K562 (cell line): Measurements from ENCODE around the gene CHI3L1. TPM values are rescaled to one million over a fixed set of nuclear protein-coding genes. Genes with fewer than 3 reads are reported as not detected.

Experiments
- ATAC-seq: fragments of 200-7000 bp; cut with Tn5 transposase; 3 replicates; pipeline ENCODE4 v1.9.1; 2020; ENCODE audit warnings: moderate library complexity
- BruUV-seq: library from RNA; stranded (reverse); fragments of 400-500 nt; replicated peaks from 2 replicates; lab custom pipeline; 2021; lab: Mats Ljungman, UMichigan
- CTCF ChIA-PET: fragments of 300-600 bp; formaldehyde crosslinking; extraction: SDS; loops from one replicate; lab custom pipeline; 2021; ENCODE audit warnings: low intra/inter-chr PET ratio; lab: Yijun Ruan, JAX
- POLR2A ChIA-PET: fragments of 300-600, 350-650 bp; sonication (Branson Sonifier 250); formaldehyde crosslinking; extraction: SDS; loops from one replicate; lab custom pipeline; 2021; ENCODE audit warnings: antibody characterized with exemption, inconsistent platforms; lab: Yijun Ruan, JAX
- DNase-seq, 4 experiments: peaks; one replicate each; pipeline versions ENCODE4 v3.0.0 to v3.0.0-alpha.2; 2011 to 2018; ENCODE audit warnings: low spot score in 3 of 4, mixed read lengths in 3 of 4; ENCODE audit errors: extremely low read depth in 1 of 4
- FAIRE-seq: peaks from 2 replicates; lab custom pipeline; 2011; peaks lifted over from hg19 to GRCh38; lab: Jason Lieb, UNC
- H2AFZ ChIP-seq: 2 replicates; pipeline ENCODE4 v1.6.0; 2011; ENCODE audit warnings: low read depth, low read length, control low read depth, inconsistent platforms
- H3K27ac ChIP-seq: fragments of 200-600 bp; 3 replicates; pipeline ENCODE4 v1.8.0; 2011; ENCODE audit warnings: low read depth, mild to moderate bottlenecking, control low read depth, inconsistent platforms, low read length, moderate library complexity, mixed read lengths; ENCODE audit errors: extremely low read depth
- H3K27me3 ChIP-seq, 2 experiments: fragments of 300-600 bp in 1 of 2; 2 replicates in 1 of 2; 3 replicates in 1 of 2; pipeline versions ENCODE4 v1.6.0 to v1.8.0; 2011; ENCODE audit warnings: inconsistent platforms in 2 of 2, low read length in 2 of 2, mild to moderate bottlenecking in 1 of 2, mixed read lengths in 1 of 2, moderate library complexity in 1 of 2; ENCODE audit not compliant: control insufficient read depth in 2 of 2, insufficient read depth in 2 of 2
- H3K36me3 ChIP-seq: fragments of 300-600 bp; 3 replicates; pipeline ENCODE4 v1.8.0; 2011; ENCODE audit warnings: mild to moderate bottlenecking, low read length, inconsistent platforms; ENCODE audit not compliant: control insufficient read depth, insufficient read depth
- H3K4me1 ChIP-seq, 2 experiments: fragments of 200-600 bp in 1 of 2; replicated peaks in 1 of 2; 2 replicates in 1 of 2; 3 replicates in 1 of 2; pipeline versions ENCODE4 v1.5.1 to v1.8.0; 2011; ENCODE audit warnings: inconsistent platforms in 2 of 2, low read length in 2 of 2, mild to moderate bottlenecking in 1 of 2, mixed read lengths in 1 of 2, moderate library complexity in 1 of 2; ENCODE audit not compliant: control insufficient read depth in 2 of 2, insufficient read depth in 2 of 2
- H3K4me2 ChIP-seq: 2 replicates; pipeline ENCODE4 v1.6.1; 2011; ENCODE audit warnings: low read length, control low read depth, inconsistent platforms, mixed read lengths; ENCODE audit not compliant: insufficient read depth
- H3K4me3 ChIP-seq: fragments of 200-600 bp; sonication (generic), shearing (Covaris generic); 2 replicates; pipeline ENCODE4 v1.5.1; 2016; ENCODE audit warnings: control low read depth, inconsistent platforms
- H3K79me2 ChIP-seq: fragments of 200-600 bp; 3 replicates; pipeline ENCODE4 v1.8.0; 2011; ENCODE audit warnings: low read length, inconsistent platforms; ENCODE audit not compliant: control insufficient read depth, insufficient read depth
- H3K9ac ChIP-seq, 2 experiments: 2 replicates each; pipeline versions ENCODE4 v1.6.0 to v1.6.1; 2011; ENCODE audit warnings: low read depth in 2 of 2, low read length in 2 of 2, control low read depth in 1 of 2, inconsistent platforms in 1 of 2, mild to moderate bottlenecking in 1 of 2, mixed read lengths in 1 of 2; ENCODE audit not compliant: insufficient read depth in 1 of 2
- H3K9me1 ChIP-seq: one replicate; pipeline ENCODE4 v1.6.0; 2011; ENCODE audit warnings: inconsistent platforms, mild to moderate bottlenecking, low read length, moderate library complexity; ENCODE audit not compliant: control insufficient read depth, insufficient read depth
- H3K9me3 ChIP-seq: replicated peaks from 2 replicates; pipeline ENCODE4 v1.5.1; 2011; ENCODE audit warnings: low read depth, low read length, inconsistent platforms; ENCODE audit not compliant: control insufficient read depth, insufficient read depth
- H4K20me1 ChIP-seq: replicated peaks from 2 replicates; pipeline ENCODE4 v1.6.1; 2011; ENCODE audit warnings: low read length, inconsistent platforms, mixed read lengths; ENCODE audit not compliant: control insufficient read depth, insufficient read depth
- HNRNPUL1 ChIP-seq: fragments of 200-400 bp; formaldehyde crosslinking; IDR thresholded peaks from 2 replicates; pipeline ENCODE4 v1.6.1; 2017; ENCODE audit warnings: low read length
- LEF1 ChIP-seq: fragments of 450-650 bp; IDR thresholded peaks from 2 replicates; pipeline ENCODE4 v1.6.1; 2016; ENCODE audit warnings: mild to moderate bottlenecking
- XRCC4 ChIP-seq: IDR thresholded peaks from one replicate; pipeline ENCODE4 v1.6.1; 2011; ENCODE audit not compliant: insufficient read depth, insufficient read length; ENCODE audit errors: extremely low read depth
- XRCC5 ChIP-seq: fragments of 200-400 bp; formaldehyde crosslinking; IDR thresholded peaks from 2 replicates; pipeline ENCODE4 v1.6.1; 2017; ENCODE audit warnings: low read depth, mild to moderate bottlenecking, low read length
- YY1 ChIP-seq, 3 experiments: IDR thresholded peaks; 2 replicates each; pipeline ENCODE4 v1.6.1; 2011; ENCODE audit warnings: low read length in 2 of 3, mild to moderate bottlenecking in 2 of 3, moderate library complexity in 2 of 3, borderline replicate concordance in 1 of 3, control low read depth in 1 of 3, low read depth in 1 of 3; ENCODE audit not compliant: insufficient read depth in 3 of 3, insufficient replicate concordance in 2 of 3, control insufficient read depth in 1 of 3, insufficient read length in 1 of 3; ENCODE audit errors: extremely low read depth in 1 of 3
- ZNF184 ChIP-seq: sonication (generic); formaldehyde crosslinking; IDR thresholded peaks from 2 replicates; pipeline ENCODE4 v1.5.0; 2020; ENCODE audit warnings: missing genetic modification reagents
- WGBS: fragments of 100-300 bp; shearing (Covaris generic); methylation state at CpG from one replicate; pipeline ENCODE4 v1.1.6; 2016; ENCODE audit warnings: low coverage, mixed read lengths; ENCODE audit not compliant: insufficient coverage; ENCODE audit errors: missing lambda C conversion rate; 5-methylcytosine and 5-hydroxymethylcytosine counted together
- in situ Hi-C: fragments of 300-500 bp; cut with MboI; formaldehyde crosslinking; loops from 4 replicates; pipeline ENCODE4 v1.15.0; 2018; ENCODE audit warnings: inconsistent platforms, mixed read lengths
- intact Hi-C: fragments of 100-400 bp; cut with micrococcal nuclease; formaldehyde crosslinking; loops from 2 replicates; pipeline ENCODE4 v1.14.2; 2022
- polyA plus RNA-seq, 8 experiments: library from polyadenylated mRNA; depleted of rRNA in 4 of 8; stranded (reverse) in 5 of 8; unstranded in 3 of 8; fragments of >200 nt; fragmentation: Nextera tagmentation in 2 of 8; fragmentation: Illumina TruSeq in 1 of 8; extraction: Ambion mirVana in 2 of 8; extraction: Trizol in 1 of 8; gene quantifications; 2 replicates each; pipeline versions ENCODE4 v1.2.1 to v1.2.3, GENCODE V29; 2011 to 2014; ENCODE audit warnings: inconsistent platforms in 1 of 8, missing spikeins in 1 of 8
- total RNA-seq, 7 experiments: library from RNA; depleted of rRNA in 6 of 7; stranded (reverse); fragments of >200 nt in 6 of 7; fragmentation: Illumina TruSeq in 2 of 7; extraction: Trizol in 2 of 7; gene quantifications; 2 replicates each; pipeline versions ENCODE4 v1.2.1 to v1.2.3, GENCODE V29; 2011 to 2021; ENCODE audit warnings: low replicate concordance in 1 of 7

Gene CHI3L1
- total and polyA plus RNA-seq, 9 of the 15 experiments (the other 6 are each of a cell fraction or from before 2014, with no cell fraction given) = not detected

DNA sequence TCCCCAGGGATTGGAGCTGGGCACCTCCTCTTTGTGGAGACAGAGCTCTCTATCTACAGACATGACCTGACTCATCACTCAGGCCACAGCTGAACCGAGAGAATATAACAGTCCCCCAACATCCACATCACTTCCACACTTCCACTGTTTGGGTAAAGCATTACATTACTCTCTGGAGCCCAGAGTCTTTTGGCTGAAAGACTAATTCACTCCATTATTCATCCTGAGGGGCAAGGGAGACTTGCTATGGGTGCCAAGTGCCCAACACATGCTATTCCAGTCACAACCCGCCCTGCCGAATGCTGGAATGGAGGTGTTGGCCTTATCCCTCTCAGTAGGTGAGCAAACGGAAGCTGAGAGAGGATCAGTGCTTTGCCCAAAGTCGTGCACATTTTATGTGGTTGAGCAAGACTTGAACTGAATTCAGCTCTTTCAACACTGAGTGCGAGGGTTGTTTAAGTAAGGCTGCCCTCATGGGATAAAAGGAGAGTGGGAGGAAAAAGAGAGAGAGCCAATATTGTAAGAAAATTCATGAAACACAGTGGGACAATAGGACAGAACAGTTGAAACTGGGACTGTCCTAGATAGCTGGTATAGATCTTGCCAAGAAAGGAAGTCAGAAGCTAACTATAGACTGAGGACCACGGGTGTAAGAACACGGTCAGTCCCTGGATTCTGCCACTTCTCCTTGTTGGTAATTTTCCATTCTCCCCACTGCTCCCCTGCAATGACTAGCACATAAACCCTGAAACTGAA, 13.5 kb upstream of the CHI3L1 start:
- intact Hi-C loops = no loop called here
- no peak for ATAC-seq
- no peaks in the 10 kb centered on the region for H3K4me1 ChIP-seq
- H3K9me3 ChIP-seq = no peaks in the 10 kb centered on the region
- 0% methylated on average over 8 of the region's 8 CpGs for WGBS
- DNase-seq = no peak
- CTCF ChIA-PET = no interaction called here
- H2AFZ ChIP-seq = no peak overlapping the region
- BruUV-seq = no TSS peak
- H3K79me2 ChIP-seq = no peaks in the 10 kb centered on the region
- H4K20me1 ChIP-seq = no peaks in the 10 kb centered on the region; the same call in 1 of the 2 replicates
- H3K9me1 ChIP-seq = no peaks in the 10 kb centered on the region
- H3K4me3 ChIP-seq = no peak overlapping the region
- POLR2A ChIA-PET = interaction anchor here (0.9 kb wide), 1 partner anchor 16 kb away, joined by 6 read pairs; no protein-coding TSS in a partner anchor
- no peak overlapping the region for H3K9ac ChIP-seq
- TF ChIP-seq XRCC4 (no peak), YY1 (IDR thresholded peaks at IDR 0.05; ENCODE audit: borderline replicate concordance in 1 of 3, control insufficient read depth in 1 of 3, extremely low read depth in 1 of 3, insufficient read depth in 3 of 3, insufficient read length in 1 of 3, insufficient replicate concordance in 2 of 3, low read depth in 1 of 3, low read length in 2 of 3) (no peak)
- TF ChIP-seq, all 486 proteins: peak for 0
- in situ Hi-C loops = no loop called here
- Histone ChIP-seq H3K4me2 (no peak overlapping the region), H3K36me3 (no peaks in the 10 kb centered on the region), H3K27ac (no peak overlapping the region), H3K27me3 (peaks cover 34 to 46% of the 10 kb centered on the region in 2 experiments)
- no peak for FAIRE-seq

DNA sequence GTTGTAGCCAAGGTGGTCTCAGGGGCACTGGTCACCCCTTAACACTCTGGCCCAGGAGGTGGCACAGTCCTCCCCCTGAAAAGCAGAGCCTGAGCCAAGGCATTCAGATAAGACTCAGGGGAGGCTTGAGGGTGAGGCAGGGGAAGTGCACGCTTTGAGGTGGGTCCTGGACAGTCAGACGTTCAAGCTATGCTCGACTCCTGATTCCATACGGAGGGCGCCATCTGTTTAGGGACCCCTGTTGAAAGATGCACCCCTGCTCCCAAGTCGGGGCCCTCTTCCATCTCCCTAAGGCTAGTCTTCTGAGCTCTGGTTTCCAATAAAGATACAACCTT, 12.9 kb upstream of the CHI3L1 start:
- H3K36me3 ChIP-seq = no peaks in the 10 kb centered on the region
- H3K9ac ChIP-seq = no peak overlapping the region
- ChIA-PET CTCF (no interaction called here), POLR2A (interaction anchor here (0.9 kb wide), 1 partner anchor 17 kb away, joined by 6 read pairs; no protein-coding TSS in a partner anchor)
- intact Hi-C loops (no loop called here), in situ Hi-C loops (no loop called here)
- DNase-seq (no peak), FAIRE-seq (no peak), ATAC-seq (no peak)
- no peaks in the 10 kb centered on the region for H3K9me3 ChIP-seq
- H4K20me1 ChIP-seq = no peaks in the 10 kb centered on the region; the same call in 1 of the 2 replicates
- H3K9me1 ChIP-seq = no peaks in the 10 kb centered on the region
- 0% methylated on average over 6 of the region's 6 CpGs for WGBS
- no peak overlapping the region for H3K4me3 ChIP-seq
- H3K79me2 ChIP-seq = no peaks in the 10 kb centered on the region
- BruUV-seq = no TSS peak
- H3K4me1 ChIP-seq = no peaks in the 10 kb centered on the region
- no peak overlapping the region for H3K27ac ChIP-seq
- H3K27me3 ChIP-seq = peaks cover 34 to 41% of the 10 kb centered on the region in 2 experiments; a peak in 4 of 5 replicates
- H3K4me2 ChIP-seq = no peak overlapping the region
- H2AFZ ChIP-seq = no peak overlapping the region
- no peak for TF ChIP-seq ZNF184 (CRISPR knock-in tag)
- no peak for TF ChIP-seq XRCC5
- TF ChIP-seq LEF1 = no peak
- TF ChIP-seq HNRNPUL1 = no peak
